Hematopoietic multipotent progenitor cell treated with erythropoietin and hydrocortisone succinate and interleukin-3 and kit ligand, for 4 days (in vitro differentiated cells): Measurements from ENCODE around the gene FHIP2A.
A peak's percentile ranks its signal among the peaks of the same experiment; 100 is the strongest.
"Not testable (repeated sequence)": the region's sequence is repeated elsewhere in the genome, so short reads cannot be mapped to it uniquely, and the experiment has no call there.

ENCODE experiments used
- DNase-seq: peaks from one replicate; pipeline ENCODE4 v3.0.0-alpha.2; 2015

The FHIP2A gene

GRCh38 chr10:114821915-114822443, 399 bp downstream of the FHIP2A start:
- DNase-seq = no peak

GRCh38 chr10:114822444-114823076, 980 bp downstream of the FHIP2A start:
- peak; percentile 68 for DNase-seq

GRCh38 chr10:114823077-114823463, 1.5 kb downstream of the FHIP2A start:
- DNase-seq = peak; percentile 21

GRCh38 chr10:114824391-114824790, 2.8 kb downstream of the FHIP2A start:
- no peak for DNase-seq

- DNase-seq = no peak
Measured at GRCh38 chr10:114825513-114826253, 4.1 kb downstream of the FHIP2A start.

- no peak for DNase-seq
Measured at GRCh38 chr10:114829160-114829909, 7.8 kb downstream of the FHIP2A start.

GRCh38 chr10:114831186-114831867, 9.7 kb downstream of the FHIP2A start:
- DNase-seq = no peak

GRCh38 chr10:114837690-114838089, 16.1 kb downstream of the FHIP2A start:
- DNase-seq = no peak

- DNase-seq = no peak
Measured at GRCh38 chr10:114839901-114840300, 18.3 kb downstream of the FHIP2A start.

- no peak for DNase-seq
Measured at GRCh38 chr10:114845978-114846693, 24.6 kb downstream of the FHIP2A start.

GRCh38 chr10:114847517-114847916, 25.9 kb downstream of the FHIP2A start:
- DNase-seq = peak; percentile 7

- no peak for DNase-seq
Measured at GRCh38 chr10:114849674-114850073, 28.1 kb downstream of the FHIP2A start.

GRCh38 chr10:114850126-114850525, 28.5 kb downstream of the FHIP2A start:
- DNase-seq = no peak

- DNase-seq = no peak
Measured at GRCh38 chr10:114851336-114851735, 29.8 kb downstream of the FHIP2A start.

- peak; percentile 64 for DNase-seq
Measured at GRCh38 chr10:114852197-114852596, 30.6 kb downstream of the FHIP2A start.

GRCh38 chr10:114854906-114855305, 33.3 kb downstream of the FHIP2A start:
- no peak for DNase-seq

- no peak for DNase-seq
Measured at GRCh38 chr10:114855776-114856543, 34.4 kb downstream of the FHIP2A start.

- DNase-seq = no peak
Measured at GRCh38 chr10:114856544-114857287, 35.1 kb downstream of the FHIP2A start.

- DNase-seq = not testable (repeated sequence)
Measured at GRCh38 chr10:114857288-114857565, 35.6 kb downstream of the FHIP2A start.

- no peak for DNase-seq
Measured at GRCh38 chr10:114857922-114858629, 36.5 kb downstream of the FHIP2A start.
